ENCODE data around the gene HGFAC. TPM values are rescaled to one million over a fixed set of nuclear protein-coding genes. Genes with fewer than 3 reads are reported as not detected.

The HGFAC gene
- polyA plus RNA-seq, 2 donors = 0.53 to 0.55 TPM

DNA sequence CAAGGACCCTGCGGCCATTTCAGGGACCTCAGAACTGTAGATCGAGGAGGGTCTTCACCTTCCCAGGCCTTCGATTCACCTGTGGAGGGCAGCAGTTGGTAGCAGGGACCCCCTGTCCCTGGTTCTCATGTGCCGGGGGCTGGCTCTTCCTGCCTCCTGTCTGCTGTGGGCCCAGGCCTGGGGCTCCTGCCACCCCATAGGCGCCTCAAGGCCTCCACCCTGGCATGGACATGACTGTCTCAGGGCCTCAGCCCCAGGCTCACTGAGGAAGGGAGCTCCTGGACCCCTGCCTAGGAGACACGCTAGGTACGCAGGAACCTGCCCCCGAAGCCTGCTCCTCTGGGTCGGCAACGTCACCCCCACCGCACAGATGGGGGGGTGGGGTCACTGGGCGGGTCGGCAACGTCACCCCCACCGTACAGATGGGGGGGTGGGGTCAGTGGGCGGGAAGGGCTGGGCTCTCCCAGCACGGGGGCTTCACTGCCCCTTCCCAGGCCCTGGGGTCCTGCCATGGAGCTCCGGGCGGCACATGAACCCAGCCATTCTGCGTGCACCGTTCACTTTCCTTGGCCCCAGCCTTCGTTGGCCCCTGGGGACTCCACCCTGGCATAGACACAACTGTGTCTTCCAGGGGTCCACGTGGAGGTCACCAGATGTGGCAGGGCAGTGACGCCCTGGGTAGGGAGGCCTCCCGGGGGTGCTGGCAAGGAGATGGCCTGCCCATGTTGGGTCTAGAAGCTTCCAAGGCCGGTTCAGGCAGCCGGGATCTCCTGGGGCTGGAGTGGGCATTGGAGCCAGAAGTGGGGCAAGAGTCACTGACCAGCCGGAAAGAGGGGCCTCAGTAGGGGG lies 3.5 kb upstream of the HGFAC start:
- no peaks in the 10 kb centered on the region for H3K9me3 ChIP-seq (ENCODE audit: control insufficient read depth in 2 of 2, insufficient read depth in 1 of 2, low read depth in 1 of 2, low read length in 1 of 2)
- H3K27ac ChIP-seq (ENCODE audit: low read depth in 2 of 2, low read length in 1 of 2) = peak overlapping the region in 1 of 2 donors; percentile 47
- WGBS, 2 donors = 56 to 58% methylated on average over 27 to 28 of the region's 28 CpGs
- H3K4me3 ChIP-seq (ENCODE audit: low read depth in 1 of 2, low read length in 2 of 2) = no peak overlapping the region
- H3K4me1 ChIP-seq (ENCODE audit: control insufficient read depth in 2 of 2, insufficient read depth in 2 of 2, low read length in 1 of 2) = peaks cover 8 to 30% of the 10 kb centered on the region in 2 donors
- no peaks in the 10 kb centered on the region for H3K27me3 ChIP-seq (ENCODE audit: control insufficient read depth in 1 of 2, insufficient read depth in 2 of 2, low read length in 2 of 2)
- peaks cover 0 to 10% of the 10 kb centered on the region in 2 donors for H3K36me3 ChIP-seq (ENCODE audit: control insufficient read depth in 2 of 2, insufficient read depth in 2 of 2, low read length in 1 of 2)

DNA sequence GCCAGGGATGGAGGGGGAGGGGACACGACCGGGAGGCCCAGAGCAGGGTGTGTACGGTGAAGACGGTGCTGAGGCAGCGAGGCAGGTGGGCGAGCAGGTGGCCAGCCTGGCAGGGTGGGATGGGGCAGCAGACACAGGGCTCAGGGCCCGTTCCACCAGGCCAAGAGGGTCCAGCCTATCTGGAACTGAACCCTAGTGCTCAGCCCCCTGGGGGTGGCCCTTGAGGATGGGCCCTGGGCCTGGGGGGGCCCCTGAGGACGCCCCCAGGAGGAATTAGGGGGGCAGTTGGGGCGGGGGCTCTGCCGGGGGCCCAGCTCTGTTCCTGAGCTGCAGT lies 3.0 kb upstream of the HGFAC start:
- Histone ChIP-seq H3K9me3 (ENCODE audit: control insufficient read depth in 2 of 2, insufficient read depth in 1 of 2, low read depth in 1 of 2, low read length in 1 of 2) (no peaks in the 10 kb centered on the region), H3K27me3 (ENCODE audit: control insufficient read depth in 1 of 2, insufficient read depth in 2 of 2, low read length in 2 of 2) (no peaks in the 10 kb centered on the region), H3K36me3 (ENCODE audit: control insufficient read depth in 2 of 2, insufficient read depth in 2 of 2, low read length in 1 of 2) (peaks cover 0 to 5% of the 10 kb centered on the region in 2 donors), H3K4me3 (ENCODE audit: low read depth in 1 of 2, low read length in 2 of 2) (no peak overlapping the region), H3K4me1 (ENCODE audit: control insufficient read depth in 2 of 2, insufficient read depth in 2 of 2, low read length in 1 of 2) (peaks cover 8 to 30% of the 10 kb centered on the region in 2 donors), H3K27ac (ENCODE audit: low read depth in 2 of 2, low read length in 1 of 2) (no peak overlapping the region)
- WGBS, 2 donors = 56 to 70% methylated on average over 10 of the region's 10 CpGs

DNA sequence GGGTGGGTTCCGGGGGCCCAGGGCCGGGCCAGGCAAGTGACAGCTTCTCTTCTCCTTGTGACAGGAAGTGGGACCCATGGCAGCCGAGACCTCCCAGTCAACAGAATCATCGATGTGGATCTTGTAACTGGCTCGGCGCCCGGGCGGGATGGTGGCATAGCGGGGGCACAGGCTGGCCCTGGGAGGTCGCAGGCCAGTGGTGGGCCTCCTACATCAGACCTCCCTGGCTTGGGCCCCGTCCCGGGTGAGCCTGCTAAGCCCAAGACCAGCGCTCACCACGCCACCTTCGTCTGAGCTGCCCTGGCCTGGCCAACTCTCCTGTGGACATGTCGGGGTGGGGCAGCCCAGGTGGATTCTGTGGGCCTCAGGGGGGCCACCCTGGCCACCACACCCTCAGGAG lies 2.4 kb upstream of the HGFAC start:
- peaks cover 0 to under 1% of the 10 kb centered on the region in 2 donors for H3K36me3 ChIP-seq (ENCODE audit: control insufficient read depth in 2 of 2, insufficient read depth in 2 of 2, low read length in 1 of 2)
- H3K9me3 ChIP-seq (ENCODE audit: control insufficient read depth in 2 of 2, insufficient read depth in 1 of 2, low read depth in 1 of 2, low read length in 1 of 2) = no peaks in the 10 kb centered on the region
- WGBS, 2 donors = 74 to 76% methylated on average over 16 of the region's 16 CpGs
- peaks cover 8 to 30% of the 10 kb centered on the region in 2 donors for H3K4me1 ChIP-seq (ENCODE audit: control insufficient read depth in 2 of 2, insufficient read depth in 2 of 2, low read length in 1 of 2)
- no peaks in the 10 kb centered on the region for H3K27me3 ChIP-seq (ENCODE audit: control insufficient read depth in 1 of 2, insufficient read depth in 2 of 2, low read length in 2 of 2)
- no peak overlapping the region for H3K4me3 ChIP-seq (ENCODE audit: low read depth in 1 of 2, low read length in 2 of 2)
- no peak overlapping the region for H3K27ac ChIP-seq (ENCODE audit: low read depth in 2 of 2, low read length in 1 of 2)

DNA sequence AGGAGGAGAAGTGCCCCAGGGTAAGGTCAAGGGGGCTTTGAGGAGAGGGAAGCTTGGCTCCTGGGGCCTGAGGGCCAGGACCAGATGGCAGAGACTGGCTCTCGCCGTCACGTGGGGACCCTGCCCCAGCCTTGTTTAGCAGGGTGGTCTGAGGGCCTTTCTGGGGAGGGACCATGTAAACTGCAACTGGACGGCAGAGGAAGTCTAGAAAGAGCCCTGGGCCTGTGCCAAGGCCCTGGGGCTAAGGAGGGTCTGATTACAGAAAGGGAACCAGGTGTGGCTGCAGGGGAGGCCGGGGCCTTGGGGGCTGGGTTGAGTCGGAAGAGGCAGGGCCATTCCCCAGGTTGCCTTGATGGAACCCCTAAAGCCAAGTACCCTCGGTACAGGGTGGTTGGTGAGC lies 1.8 kb upstream of the HGFAC start:
- Histone ChIP-seq H3K36me3 (ENCODE audit: control insufficient read depth in 2 of 2, insufficient read depth in 2 of 2, low read length in 1 of 2) (no peaks in the 10 kb centered on the region), H3K9me3 (ENCODE audit: control insufficient read depth in 2 of 2, insufficient read depth in 1 of 2, low read depth in 1 of 2, low read length in 1 of 2) (no peaks in the 10 kb centered on the region), H3K27ac (ENCODE audit: low read depth in 2 of 2, low read length in 1 of 2) (no peak overlapping the region), H3K4me3 (ENCODE audit: low read depth in 1 of 2, low read length in 2 of 2) (no peak overlapping the region), H3K4me1 (ENCODE audit: control insufficient read depth in 2 of 2, insufficient read depth in 2 of 2, low read length in 1 of 2) (peaks cover 8 to 30% of the 10 kb centered on the region in 2 donors), H3K27me3 (ENCODE audit: control insufficient read depth in 1 of 2, insufficient read depth in 2 of 2, low read length in 2 of 2) (no peaks in the 10 kb centered on the region)
- WGBS, 2 donors = 49 to 63% methylated on average over 6 to 7 of the region's 7 CpGs

DNA sequence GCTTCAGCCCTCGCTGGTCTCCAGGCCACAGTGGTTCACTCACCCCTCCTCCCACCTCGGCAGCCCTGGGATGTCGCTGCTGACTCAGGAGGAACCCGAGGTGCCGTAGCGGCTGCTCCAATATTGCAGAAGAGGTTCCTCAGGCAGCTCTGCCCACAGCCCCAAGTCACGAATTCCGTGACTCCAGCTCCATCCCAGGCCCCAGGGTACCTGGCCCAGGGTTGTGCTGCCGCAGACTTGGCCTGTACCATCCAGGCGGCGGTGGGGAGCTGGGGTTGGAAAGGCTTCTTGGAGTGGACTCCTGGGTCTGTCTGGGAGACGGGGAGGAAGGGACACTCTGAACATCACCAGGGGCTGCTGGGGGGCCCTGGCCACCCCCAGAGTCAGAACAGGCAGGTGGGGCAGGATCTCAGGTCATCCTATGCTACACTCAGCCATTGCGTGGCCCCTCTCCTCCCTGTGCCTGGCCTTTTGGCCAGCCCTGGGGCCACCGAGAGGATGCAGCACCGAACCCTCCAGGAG lies 728 bp upstream of the HGFAC start:
- no peaks in the 10 kb centered on the region for H3K9me3 ChIP-seq (ENCODE audit: control insufficient read depth in 2 of 2, insufficient read depth in 1 of 2, low read depth in 1 of 2, low read length in 1 of 2)
- H3K36me3 ChIP-seq (ENCODE audit: control insufficient read depth in 2 of 2, insufficient read depth in 2 of 2, low read length in 1 of 2) = no peaks in the 10 kb centered on the region
- H3K4me1 ChIP-seq (ENCODE audit: control insufficient read depth in 2 of 2, insufficient read depth in 2 of 2, low read length in 1 of 2) = peaks cover 8 to 28% of the 10 kb centered on the region in 2 donors
- no peaks in the 10 kb centered on the region for H3K27me3 ChIP-seq (ENCODE audit: control insufficient read depth in 1 of 2, insufficient read depth in 2 of 2, low read length in 2 of 2)
- no peak overlapping the region for H3K4me3 ChIP-seq (ENCODE audit: low read depth in 1 of 2, low read length in 2 of 2)
- H3K27ac ChIP-seq (ENCODE audit: low read depth in 2 of 2, low read length in 1 of 2) = no peak overlapping the region
- WGBS, 2 donors = 46 to 54% methylated on average over 15 of the region's 15 CpGs

DNA sequence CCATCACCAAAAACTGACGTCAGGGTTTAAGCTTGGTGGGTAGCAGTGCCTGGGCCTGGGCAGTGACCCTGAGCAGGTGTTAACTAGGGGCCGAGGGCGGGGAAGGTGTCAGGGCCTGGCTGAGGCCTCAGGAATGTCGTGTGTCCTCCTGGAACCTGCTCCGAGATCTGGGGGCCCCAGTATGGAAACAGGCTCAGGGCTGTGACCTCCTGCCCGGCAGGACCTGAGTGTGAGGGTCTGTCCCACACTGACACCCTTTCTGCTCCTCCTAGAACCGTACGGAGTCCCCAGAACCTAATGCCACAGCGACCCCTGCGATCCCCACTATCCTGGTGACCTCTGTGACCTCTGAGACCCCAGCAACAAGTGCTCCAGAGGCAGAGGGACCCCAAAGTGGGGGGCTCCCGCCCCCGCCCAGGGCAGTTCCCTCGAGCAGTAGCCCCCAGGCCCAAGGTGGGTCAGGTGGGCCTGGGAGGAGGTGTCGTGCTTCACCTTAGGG lies 741 bp downstream of the HGFAC start:
- no peaks in the 10 kb centered on the region for H3K9me3 ChIP-seq (ENCODE audit: control insufficient read depth in 2 of 2, insufficient read depth in 1 of 2, low read depth in 1 of 2, low read length in 1 of 2)
- WGBS, 2 donors = 67 to 71% methylated on average over 12 to 14 of the region's 14 CpGs
- H3K4me1 ChIP-seq (ENCODE audit: control insufficient read depth in 2 of 2, insufficient read depth in 2 of 2, low read length in 1 of 2) = peaks cover 2 to 14% of the 10 kb centered on the region in 2 donors
- no peaks in the 10 kb centered on the region for H3K27me3 ChIP-seq (ENCODE audit: control insufficient read depth in 1 of 2, insufficient read depth in 2 of 2, low read length in 2 of 2)
- H3K27ac ChIP-seq (ENCODE audit: low read depth in 2 of 2, low read length in 1 of 2) = no peak overlapping the region
- no peaks in the 10 kb centered on the region for H3K36me3 ChIP-seq (ENCODE audit: control insufficient read depth in 2 of 2, insufficient read depth in 2 of 2, low read length in 1 of 2)
- H3K4me3 ChIP-seq (ENCODE audit: low read depth in 1 of 2, low read length in 2 of 2) = no peak overlapping the region

DNA sequence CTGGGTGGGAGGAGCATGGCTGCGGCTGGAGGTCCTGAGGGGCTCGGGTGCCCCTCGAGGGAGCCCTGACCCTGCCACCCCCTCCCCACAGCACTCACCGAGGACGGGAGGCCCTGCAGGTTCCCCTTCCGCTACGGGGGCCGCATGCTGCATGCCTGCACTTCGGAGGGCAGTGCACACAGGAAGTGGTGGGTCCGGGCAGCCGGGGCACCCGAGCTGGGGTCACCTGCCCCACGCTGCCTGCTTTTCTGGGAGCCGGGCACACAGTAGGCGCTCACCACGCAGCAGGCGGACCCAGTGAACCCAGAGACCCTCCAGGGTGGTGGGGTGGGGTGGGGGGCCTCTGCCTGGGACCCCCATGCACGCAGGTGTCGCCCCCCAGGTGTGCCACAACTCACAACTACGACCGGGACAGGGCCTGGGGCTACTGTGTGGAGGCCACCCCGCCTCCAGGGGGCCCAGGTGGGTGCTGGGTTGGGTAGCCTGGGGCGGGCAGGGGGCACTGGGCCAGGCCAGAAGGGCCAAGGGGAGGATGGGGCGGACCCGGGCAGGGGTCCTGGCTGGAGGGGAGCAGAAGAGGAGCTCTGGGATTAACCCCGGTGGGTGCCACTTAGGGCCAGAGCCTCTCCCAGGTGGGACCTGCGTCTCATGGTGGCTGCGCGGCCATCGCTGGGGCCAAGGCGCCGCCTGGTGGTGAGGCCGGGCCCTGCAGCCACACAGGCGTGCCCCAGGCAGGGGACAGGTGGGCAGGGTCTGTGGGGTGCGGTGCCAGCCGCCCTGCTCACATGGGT lies 1.4 kb downstream of the HGFAC start:
- Histone ChIP-seq H3K4me1 (ENCODE audit: control insufficient read depth in 2 of 2, insufficient read depth in 2 of 2, low read length in 1 of 2) (peaks cover 0 to 8% of the 10 kb centered on the region in 2 donors), H3K36me3 (ENCODE audit: control insufficient read depth in 2 of 2, insufficient read depth in 2 of 2, low read length in 1 of 2) (no peaks in the 10 kb centered on the region), H3K9me3 (ENCODE audit: control insufficient read depth in 2 of 2, insufficient read depth in 1 of 2, low read depth in 1 of 2, low read length in 1 of 2) (no peaks in the 10 kb centered on the region), H3K27me3 (ENCODE audit: control insufficient read depth in 1 of 2, insufficient read depth in 2 of 2, low read length in 2 of 2) (no peaks in the 10 kb centered on the region), H3K4me3 (ENCODE audit: low read depth in 1 of 2, low read length in 2 of 2) (no peak overlapping the region), H3K27ac (ENCODE audit: low read depth in 2 of 2, low read length in 1 of 2) (no peak overlapping the region)
- WGBS, 2 donors = 40% methylated on average over 27 to 36 of the region's 36 CpGs

DNA sequence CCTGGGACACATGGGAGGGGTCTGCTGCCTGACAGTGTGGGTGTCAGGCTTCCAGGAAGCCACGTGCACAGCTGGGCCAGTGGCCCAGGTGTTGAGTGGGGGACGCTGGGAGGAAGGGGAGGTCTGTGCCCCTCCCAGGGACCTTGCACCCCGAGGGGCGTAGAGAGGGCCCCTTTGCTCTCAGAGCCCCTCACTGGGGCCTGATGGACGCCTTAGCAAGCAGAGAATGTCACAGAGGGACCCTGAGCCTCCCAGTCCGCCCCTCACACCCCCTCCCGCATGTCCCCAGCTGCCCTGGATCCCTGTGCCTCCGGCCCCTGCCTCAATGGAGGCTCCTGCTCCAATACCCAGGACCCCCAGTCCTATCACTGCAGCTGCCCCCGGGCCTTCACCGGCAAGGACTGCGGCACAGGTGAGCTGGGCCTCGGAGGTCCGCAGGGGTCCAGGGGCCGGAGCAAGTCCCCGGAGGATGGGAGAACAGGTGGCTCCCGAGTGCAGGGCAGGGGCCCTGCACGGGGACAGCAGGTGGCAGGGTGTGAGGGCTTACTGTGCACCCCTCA lies 2.1 kb downstream of the HGFAC start:
- Histone ChIP-seq H3K27me3 (ENCODE audit: control insufficient read depth in 1 of 2, insufficient read depth in 2 of 2, low read length in 2 of 2) (no peaks in the 10 kb centered on the region), H3K4me1 (ENCODE audit: control insufficient read depth in 2 of 2, insufficient read depth in 2 of 2, low read length in 1 of 2) (peaks cover 0 to 4% of the 10 kb centered on the region in 2 donors), H3K36me3 (ENCODE audit: control insufficient read depth in 2 of 2, insufficient read depth in 2 of 2, low read length in 1 of 2) (no peaks in the 10 kb centered on the region), H3K9me3 (ENCODE audit: control insufficient read depth in 2 of 2, insufficient read depth in 1 of 2, low read depth in 1 of 2, low read length in 1 of 2) (no peaks in the 10 kb centered on the region), H3K4me3 (ENCODE audit: low read depth in 1 of 2, low read length in 2 of 2) (no peak overlapping the region), H3K27ac (ENCODE audit: low read depth in 2 of 2, low read length in 1 of 2) (no peak overlapping the region)
- 62% methylated on average over 17 of the region's 17 CpGs for WGBS, 2 donors

DNA sequence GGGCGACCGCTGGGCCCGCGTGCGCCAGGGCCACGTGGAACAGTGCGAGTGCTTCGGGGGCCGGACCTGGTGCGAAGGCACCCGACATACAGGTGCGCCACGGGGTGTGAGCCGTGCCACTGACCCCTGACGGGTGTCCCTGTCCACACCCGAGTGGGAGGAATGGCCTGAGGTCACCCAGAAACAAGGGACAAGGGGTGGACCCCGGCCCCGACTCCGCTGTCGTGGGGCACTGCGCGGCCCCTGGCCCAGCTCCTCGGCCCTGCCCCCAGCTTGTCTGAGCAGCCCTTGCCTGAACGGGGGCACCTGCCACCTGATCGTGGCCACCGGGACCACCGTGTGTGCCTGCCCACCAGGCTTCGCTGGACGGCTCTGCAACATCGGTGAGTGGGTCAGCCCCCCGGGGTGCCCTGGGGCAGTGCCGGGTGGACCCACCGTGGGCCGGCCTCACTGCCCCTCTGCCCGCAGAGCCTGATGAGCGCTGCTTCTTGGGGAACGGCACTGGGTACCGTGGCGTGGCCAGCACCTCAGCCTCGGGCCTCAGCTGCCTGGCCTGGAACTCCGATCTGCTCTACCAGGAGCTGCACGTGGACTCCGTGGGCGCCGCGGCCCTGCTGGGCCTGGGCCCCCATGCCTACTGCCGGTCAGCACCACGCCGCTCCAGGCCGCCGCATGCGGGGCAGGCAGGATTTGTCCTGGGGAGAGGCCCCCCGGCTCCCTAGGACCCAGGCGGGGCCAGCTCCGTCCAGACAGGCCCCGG lies 2.8 kb downstream of the HGFAC start:
- no peaks in the 10 kb centered on the region for H3K9me3 ChIP-seq (ENCODE audit: control insufficient read depth in 2 of 2, insufficient read depth in 1 of 2, low read depth in 1 of 2, low read length in 1 of 2)
- no peak overlapping the region for H3K27ac ChIP-seq (ENCODE audit: low read depth in 2 of 2, low read length in 1 of 2)
- no peaks in the 10 kb centered on the region for H3K36me3 ChIP-seq (ENCODE audit: control insufficient read depth in 2 of 2, insufficient read depth in 2 of 2, low read length in 1 of 2)
- H3K4me1 ChIP-seq (ENCODE audit: control insufficient read depth in 2 of 2, insufficient read depth in 2 of 2, low read length in 1 of 2) = peaks cover 0 to 2% of the 10 kb centered on the region in 2 donors
- no peak overlapping the region for H3K4me3 ChIP-seq (ENCODE audit: low read depth in 1 of 2, low read length in 2 of 2)
- 78 to 81% methylated on average over 47 to 56 of the region's 56 CpGs for WGBS, 2 donors
- H3K27me3 ChIP-seq (ENCODE audit: control insufficient read depth in 1 of 2, insufficient read depth in 2 of 2, low read length in 2 of 2) = no peaks in the 10 kb centered on the region
